NCI-H2227 (cell line): Measurements from ENCODE around the gene CHIT1.

Experiments used
- DNase-seq: peaks from one replicate; lab custom pipeline; 2025; ENCODE audit not compliant: unreplicated experiment; lab: John Stamatoyannopoulos, UW

Gene CHIT1

GRCh38 chr1:203176273-203177035 is 53.0 kb downstream of the CHIT1 start:
- DNase-seq: no peak

DNA sequence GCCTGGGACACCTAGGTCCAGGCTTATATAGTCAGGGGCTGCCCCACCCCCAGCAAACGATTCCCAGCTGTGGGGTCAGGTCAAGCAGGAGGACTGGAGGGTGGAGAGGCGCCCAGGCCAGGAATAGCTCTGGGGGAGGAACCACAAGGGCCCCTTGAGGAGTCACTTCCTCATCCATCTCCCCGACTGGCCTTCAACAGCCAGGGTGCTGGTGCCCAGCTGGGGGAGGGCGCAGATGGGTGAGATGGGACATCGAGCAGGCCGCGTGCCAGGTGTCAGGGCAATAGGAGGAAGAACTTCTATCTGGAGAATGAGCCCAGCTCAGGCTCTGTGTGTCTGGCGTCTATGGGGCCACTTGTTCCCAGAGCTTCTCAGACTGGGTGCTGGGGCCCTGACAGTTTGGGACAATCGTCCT is 53.6 kb downstream of the CHIT1 start:
- no peak for DNase-seq

DNA sequence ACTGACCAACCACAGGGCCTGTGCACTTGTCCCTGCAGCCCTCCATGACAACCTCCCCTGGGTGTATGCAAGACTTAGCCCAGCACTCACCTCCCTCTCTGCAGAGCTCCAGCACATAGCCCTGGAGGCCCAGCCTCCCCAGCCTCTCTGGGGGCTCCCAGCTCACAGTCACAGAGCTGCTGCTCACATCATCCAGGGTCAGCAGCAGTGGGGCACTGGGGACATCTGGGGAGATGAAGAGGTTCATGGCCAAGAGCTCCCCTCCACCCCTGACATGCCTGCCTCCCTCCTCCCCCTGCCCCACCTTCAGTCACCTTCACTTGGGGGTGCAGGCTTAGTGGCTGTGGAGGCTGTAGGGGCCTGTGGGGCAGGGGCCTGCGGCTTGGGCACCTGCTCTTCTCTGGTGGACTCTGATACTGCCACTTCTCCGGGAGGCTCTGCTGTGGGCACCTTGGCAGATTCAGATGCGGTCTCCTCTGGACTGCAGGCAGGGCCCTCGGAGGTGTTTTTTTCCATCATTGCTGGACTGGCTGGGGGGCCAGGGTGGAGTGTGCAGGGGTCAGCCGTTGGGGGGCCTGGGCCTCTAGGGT is 54.1 kb downstream of the CHIT1 start, which contains the start of gene MYBPH:
Gene MYBPH, minus strand, starts transcription at position 590 of the 590 bp plus-strand sequence. Its CDS starts 71 bp downstream, at position 519.
- DNase-seq: no peak

DNA sequence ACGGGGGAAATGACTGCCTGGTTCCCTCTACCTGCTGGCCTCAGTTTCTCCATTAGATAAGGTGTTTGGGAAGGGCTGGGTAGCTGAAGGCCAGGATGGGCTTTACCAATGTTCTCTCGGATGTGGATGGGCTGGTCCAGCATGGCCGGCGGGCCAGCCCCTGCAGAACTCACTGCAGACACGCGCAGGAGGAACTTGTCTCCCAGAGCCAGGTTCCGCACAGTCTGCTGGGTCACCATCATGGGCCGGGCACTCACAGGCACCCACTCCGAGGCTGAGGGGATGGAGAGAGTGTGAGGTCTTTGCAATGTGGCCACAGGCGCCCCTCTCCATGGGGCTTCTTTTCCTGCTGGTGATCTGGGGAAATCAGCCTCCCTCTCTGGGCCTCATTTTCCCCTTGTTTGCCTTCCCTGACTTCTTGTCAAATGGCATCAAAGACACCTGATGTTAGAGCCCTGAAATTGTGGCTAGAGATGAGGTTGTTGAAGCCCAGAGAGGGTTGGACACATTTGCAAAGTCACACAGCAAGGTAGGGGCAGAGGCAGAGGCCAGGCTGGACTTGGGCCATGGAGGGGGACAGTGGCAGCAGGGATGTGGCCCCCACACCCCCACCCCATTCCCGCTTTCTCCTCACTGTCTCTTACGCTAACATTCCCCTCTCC is 55.0 kb downstream of the CHIT1 start:
- DNase-seq: no peak

GRCh38 chr1:203173566-203173965 is 55.9 kb downstream of the CHIT1 start:
- no peak for DNase-seq

DNA sequence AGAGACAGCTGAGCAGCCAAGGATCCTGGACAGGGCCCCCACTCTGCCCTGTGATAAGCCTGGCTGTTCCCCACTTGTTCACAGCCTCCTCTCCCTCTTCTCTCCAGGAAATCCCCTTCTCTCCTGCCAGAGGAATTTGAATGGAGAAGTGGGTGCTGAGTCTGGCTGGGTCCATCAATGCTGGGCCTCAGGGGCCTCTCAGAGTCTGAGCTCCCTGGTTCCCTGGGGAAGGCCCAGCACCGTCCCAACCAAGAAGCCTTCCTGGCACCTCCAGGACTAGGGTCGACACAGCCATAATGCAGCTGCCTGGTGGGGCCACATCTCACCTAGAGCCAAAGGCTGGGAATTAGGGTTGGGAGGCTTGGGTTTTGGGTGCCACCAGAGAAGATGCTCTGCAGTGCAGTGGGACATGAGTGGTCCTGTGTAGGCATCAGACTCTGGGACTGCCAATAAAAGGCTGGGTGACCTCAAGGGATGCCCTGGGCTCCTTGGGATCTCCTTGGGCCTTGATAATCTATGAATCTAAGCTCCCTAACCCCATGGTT is 56.4 kb downstream of the CHIT1 start:
- DNase-seq: no peak

- DNase-seq: peak; percentile 42
Observed at GRCh38 chr1:203172184-203173010, 57.1 kb downstream of the CHIT1 start.

- DNase-seq: no peak
Observed at GRCh38 chr1:203171341-203172183, 57.9 kb downstream of the CHIT1 start.

- DNase-seq: no peak
Observed at GRCh38 chr1:203170625-203171330, 58.7 kb downstream of the CHIT1 start.

DNA sequence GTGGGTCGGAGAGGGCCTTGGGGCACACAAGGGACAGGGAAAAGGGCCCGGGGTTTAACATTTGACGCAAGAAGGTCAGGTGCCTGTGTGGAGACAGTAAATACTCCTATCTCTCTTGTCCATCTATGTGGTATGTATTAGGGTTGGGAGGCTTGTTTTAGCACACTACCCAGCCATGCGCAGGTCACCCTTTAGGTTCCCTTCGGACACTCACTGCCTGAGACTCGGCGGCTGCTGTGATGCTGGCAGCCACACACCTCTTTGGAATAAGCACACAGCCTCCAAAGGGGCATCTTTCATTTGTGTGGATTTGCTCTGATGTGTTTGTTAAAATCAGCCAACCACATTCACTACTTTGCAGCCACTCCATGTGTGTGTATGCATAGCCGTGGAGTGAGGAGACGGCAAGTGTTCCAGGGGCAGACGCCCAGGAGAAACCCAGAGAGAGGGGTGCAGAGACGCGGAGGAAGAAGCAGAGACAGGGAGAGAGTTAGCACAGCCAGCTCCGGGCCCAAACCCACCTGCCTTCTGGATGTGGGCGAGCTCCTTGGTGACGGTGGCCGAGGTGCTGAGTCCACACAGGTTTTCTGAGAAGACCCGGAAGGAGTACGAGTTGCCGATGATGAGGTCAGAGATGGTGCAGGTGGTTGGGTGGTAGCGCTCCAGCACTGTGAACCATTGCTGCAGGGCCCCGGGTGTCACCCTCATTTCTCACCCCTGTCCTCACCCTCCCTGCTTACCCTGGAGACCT is 59.5 kb downstream of the CHIT1 start:
- no peak for DNase-seq

DNA sequence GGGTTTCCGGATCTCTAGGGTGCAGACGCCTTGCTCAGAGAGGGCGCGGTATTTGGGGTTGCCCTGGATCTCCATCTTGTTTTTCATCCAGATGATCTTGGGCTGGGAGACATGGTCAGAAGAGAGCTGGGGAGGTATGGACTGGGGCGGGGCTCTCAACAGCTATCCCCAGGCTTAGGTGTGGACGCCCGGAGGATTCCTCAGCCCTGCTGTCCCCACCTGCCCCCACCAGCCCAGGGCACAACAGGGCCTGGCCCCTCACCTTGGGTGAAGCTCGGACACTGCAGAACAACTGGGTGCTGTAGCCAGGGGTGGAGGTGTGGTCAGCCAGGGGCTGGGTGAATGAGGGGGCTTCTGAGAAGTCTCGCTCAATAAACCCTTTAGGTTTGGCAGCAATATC is 60.5 kb downstream of the CHIT1 start:
- DNase-seq: no peak

DNA sequence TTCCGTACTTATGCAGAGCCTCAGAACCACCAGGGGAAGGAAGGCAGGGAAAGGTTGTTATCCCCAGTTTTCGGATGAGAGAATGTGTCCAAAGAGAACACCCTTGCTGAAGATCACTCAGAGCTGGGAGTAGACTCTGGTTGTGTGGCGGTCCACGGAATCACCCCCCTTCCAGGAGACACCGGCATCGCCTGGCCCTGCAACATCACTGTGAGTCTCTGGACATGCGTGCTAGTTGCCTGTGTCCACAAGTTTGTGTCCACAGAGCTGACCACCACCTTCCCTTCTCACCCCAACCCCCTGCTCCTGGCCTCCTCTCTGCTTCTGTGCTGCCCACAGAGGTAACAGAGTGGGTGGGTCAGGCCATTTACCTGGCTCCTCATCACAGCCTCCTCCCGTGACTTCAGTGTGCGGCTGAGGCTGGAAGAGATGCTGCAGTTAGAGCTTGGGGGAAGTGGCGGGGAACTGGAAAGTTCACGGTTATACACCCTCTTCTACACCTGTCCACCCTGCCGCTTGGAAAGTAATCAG is 61.2 kb downstream of the CHIT1 start:
- DNase-seq: no peak

- DNase-seq: no peak
Observed at GRCh38 chr1:203167913-203168200, 61.6 kb downstream of the CHIT1 start.

DNA sequence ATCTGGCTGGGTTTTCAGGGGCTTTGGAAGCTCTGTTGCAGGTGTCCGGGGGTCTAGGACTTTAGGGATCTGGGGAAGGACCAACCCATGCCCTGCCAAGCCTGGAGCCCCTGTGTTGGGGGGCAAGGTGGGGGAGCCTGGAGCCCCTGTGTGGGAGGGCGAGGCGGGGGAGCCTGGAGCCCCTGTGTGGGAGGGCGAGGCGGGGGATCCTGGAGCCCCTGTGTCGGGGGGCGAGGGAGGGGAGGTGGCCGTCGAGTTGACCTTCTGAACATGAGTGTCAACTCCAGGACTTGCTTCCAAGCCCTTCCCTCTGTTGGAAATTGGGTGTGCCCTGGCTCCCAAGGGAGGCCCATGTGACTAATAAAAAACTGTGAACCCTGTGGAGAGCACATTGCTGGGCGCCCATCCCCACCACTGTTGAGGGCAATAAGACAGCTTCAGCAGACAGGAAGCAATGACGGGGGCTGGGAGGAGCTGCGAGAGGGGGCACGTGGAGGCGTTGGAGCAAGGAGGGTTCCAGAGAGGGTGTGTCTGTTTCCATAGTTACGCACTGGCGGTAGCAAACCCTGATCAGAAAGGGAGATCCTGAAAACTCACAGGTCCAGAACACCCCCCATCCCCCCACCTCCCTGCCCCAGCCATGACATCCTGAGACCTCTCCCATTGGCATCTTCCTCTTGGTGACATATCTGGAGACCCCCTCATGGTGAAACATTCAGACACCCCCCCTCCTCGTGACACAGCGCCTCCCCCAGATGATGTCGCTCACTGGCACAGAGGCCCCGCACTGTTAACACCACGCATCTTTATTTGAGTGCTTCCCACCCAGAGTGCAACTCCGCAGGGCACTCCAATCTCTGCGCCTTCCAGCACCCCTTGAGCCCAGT is 62.2 kb downstream of the CHIT1 start:
- no peak for DNase-seq

- DNase-seq: no peak
Observed at GRCh38 chr1:203166192-203166940, 63.1 kb downstream of the CHIT1 start.
